Upper lobe of right lung (tissue), 1 donor: ENCODE data around the gene FRY. TPM values are rescaled to one million over a fixed set of nuclear protein-coding genes. Genes with fewer than 3 reads are reported as not detected.

ENCODE experiments used
- ATAC-seq: fragments of 200-7000 bp; cut with Tn5 transposase; one replicate; pipeline ENCODE4 v1.9.1; 2020; ENCODE audit warnings: mild to moderate bottlenecking, moderate library complexity
- DNase-seq: peaks from one replicate; pipeline ENCODE4 v3.0.0-alpha.2; 2020
- H3K27ac ChIP-seq: fragments of 200-600 bp; one replicate; pipeline ENCODE4 v1.8.0; 2022
- H3K27me3 ChIP-seq: fragments of 200-600 bp; one replicate; pipeline ENCODE4 v1.8.0; 2022; ENCODE audit warnings: mild to moderate bottlenecking
- H3K36me3 ChIP-seq: fragments of 200-600 bp; one replicate; pipeline ENCODE4 v1.8.0; 2022
- H3K4me1 ChIP-seq: fragments of 200-600 bp; one replicate; pipeline ENCODE4 v1.8.0; 2022
- H3K4me3 ChIP-seq: fragments of 200-600 bp; one replicate; pipeline ENCODE4 v1.8.0; 2022; ENCODE audit warnings: mild to moderate bottlenecking
- H3K9me3 ChIP-seq: fragments of 200-600 bp; one replicate; pipeline ENCODE4 v1.8.0; 2022
- CTCF ChIP-seq: fragments of 200-600 bp; IDR thresholded peaks from one replicate; pipeline ENCODE4 v1.8.0; 2022; ENCODE audit warnings: antibody characterized with exemption
- intact Hi-C: fragments of 100-400 bp; cut with DNase I; formaldehyde crosslinking; loops from one replicate; pipeline ENCODE4 v1.11.0; 2022
- total RNA-seq: library from RNA; stranded (reverse); fragmentation: NEBNext Ultra II Directional; extraction: Animal tissue kit (Norgen Biotek cat#: 25700); gene quantifications from one replicate; pipeline ENCODE4 v1.2.1, GENCODE V29; 2021
- donor health status: DM: no; HTN: yes; CAD: no; lungs with severe emphysema.

The FRY gene
- total RNA-seq, 1 donor from 2014 or later, result 76.6 TPM

GRCh38 chr13:32199168-32199567, 167.6 kb downstream of the FRY start:
- Histone ChIP-seq H3K36me3 (no peaks in the 10 kb centered on the region), H3K27ac (no peak overlapping the region), H3K9me3 (no peaks in the 10 kb centered on the region), H3K27me3 (no peaks in the 10 kb centered on the region), H3K4me3 (no peak overlapping the region), H3K4me1 (no peaks in the 10 kb centered on the region)
- no peak for ATAC-seq
- intact Hi-C loops, result no loop called here
- DNase-seq, result no peak
- no peak for TF ChIP-seq CTCF

DNA sequence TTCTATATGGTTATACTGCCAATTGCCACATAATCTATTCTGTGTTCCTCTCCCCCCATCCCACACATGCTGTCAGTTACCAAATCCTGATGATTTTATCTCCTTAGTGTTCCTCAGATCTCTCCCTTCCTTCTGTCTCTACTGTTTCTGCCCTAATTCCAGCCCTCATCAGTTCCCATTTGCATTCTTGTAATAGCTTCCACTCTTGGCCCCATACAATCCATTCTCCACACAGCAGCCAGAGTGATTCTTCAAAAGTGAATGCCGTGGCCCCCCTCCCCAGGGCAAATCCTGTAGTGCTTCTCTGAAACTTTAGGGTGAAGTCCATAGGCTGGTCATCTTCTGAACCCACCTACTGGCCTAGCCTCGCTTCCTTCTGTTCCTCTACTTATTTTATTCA, 169.2 kb downstream of the FRY start:
- H3K4me3 ChIP-seq, result no peak overlapping the region
- no peaks in the 10 kb centered on the region for H3K9me3 ChIP-seq
- DNase-seq, result no peak
- no peaks in the 10 kb centered on the region for H3K36me3 ChIP-seq
- TF ChIP-seq CTCF, result no peak
- ATAC-seq, result no peak
- peaks cover under 1% of the 10 kb centered on the region for H3K4me1 ChIP-seq
- H3K27ac ChIP-seq, result no peak overlapping the region
- H3K27me3 ChIP-seq, result no peaks in the 10 kb centered on the region
- intact Hi-C loops, result no loop called here

- no peak overlapping the region for H3K27ac ChIP-seq
- no peak overlapping the region for H3K4me3 ChIP-seq
- H3K27me3 ChIP-seq, result no peaks in the 10 kb centered on the region
- peaks cover 7% of the 10 kb centered on the region for H3K4me1 ChIP-seq
- H3K36me3 ChIP-seq, result no peaks in the 10 kb centered on the region
- no peak for ATAC-seq
- no peak for DNase-seq
- TF ChIP-seq CTCF, result no peak
- intact Hi-C loops, result no loop called here
- H3K9me3 ChIP-seq, result no peaks in the 10 kb centered on the region
Measured at GRCh38 chr13:32201809-32202208, 170.2 kb downstream of the FRY start.

DNA sequence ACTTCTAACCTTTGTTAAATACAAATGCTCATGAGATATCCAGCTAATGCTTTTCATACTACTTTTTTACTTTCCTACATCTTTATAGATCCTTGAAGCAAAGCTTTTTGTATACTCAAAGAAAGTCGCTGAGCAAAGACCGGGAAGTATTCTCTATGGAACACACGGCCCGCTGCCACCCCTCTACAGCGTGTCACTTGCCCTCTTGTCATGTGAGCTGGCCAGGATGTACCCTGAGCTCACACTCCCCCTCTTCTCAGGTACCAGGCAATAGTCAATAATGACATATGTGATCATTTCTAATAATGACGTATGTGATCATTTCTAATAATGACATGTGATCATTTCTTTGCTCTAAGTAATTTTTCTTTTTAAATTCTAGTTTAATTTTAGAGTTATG, 170.7 kb downstream of the FRY start:
- no peaks in the 10 kb centered on the region for H3K27me3 ChIP-seq
- H3K4me1 ChIP-seq, result peaks cover 7% of the 10 kb centered on the region
- DNase-seq (no peak), ATAC-seq (no peak)
- no peaks in the 10 kb centered on the region for H3K9me3 ChIP-seq
- H3K4me3 ChIP-seq, result no peak overlapping the region
- TF ChIP-seq CTCF, result no peak
- H3K36me3 ChIP-seq, result no peaks in the 10 kb centered on the region
- no peak overlapping the region for H3K27ac ChIP-seq
- intact Hi-C loops, result no loop called here

DNA sequence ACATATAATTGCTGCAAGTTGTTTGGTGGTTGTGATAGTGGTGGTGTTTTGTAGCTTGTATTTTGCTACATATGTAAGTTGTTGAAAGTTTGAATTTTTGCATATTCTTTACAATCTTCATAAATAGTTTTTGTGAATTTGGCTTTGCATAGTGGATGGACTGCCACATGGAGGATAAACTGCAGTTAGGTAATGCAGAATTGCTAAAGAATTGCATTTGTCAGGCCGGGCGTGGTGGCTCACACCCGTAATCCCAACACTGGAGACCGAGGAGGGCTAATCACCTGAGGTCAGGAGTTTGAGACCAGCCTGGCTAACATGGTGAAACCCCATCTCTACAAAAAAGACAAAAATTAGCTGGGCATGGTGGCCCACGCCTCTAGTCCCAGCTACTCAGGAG, 171.6 kb downstream of the FRY start:
- TF ChIP-seq CTCF, result no peak
- no peak for DNase-seq
- Histone ChIP-seq H3K4me3 (no peak overlapping the region), H3K4me1 (peaks cover 7% of the 10 kb centered on the region), H3K27me3 (no peaks in the 10 kb centered on the region), H3K9me3 (no peaks in the 10 kb centered on the region), H3K36me3 (no peaks in the 10 kb centered on the region), H3K27ac (no peak overlapping the region)
- intact Hi-C loops, result no loop called here
- ATAC-seq, result no peak

DNA sequence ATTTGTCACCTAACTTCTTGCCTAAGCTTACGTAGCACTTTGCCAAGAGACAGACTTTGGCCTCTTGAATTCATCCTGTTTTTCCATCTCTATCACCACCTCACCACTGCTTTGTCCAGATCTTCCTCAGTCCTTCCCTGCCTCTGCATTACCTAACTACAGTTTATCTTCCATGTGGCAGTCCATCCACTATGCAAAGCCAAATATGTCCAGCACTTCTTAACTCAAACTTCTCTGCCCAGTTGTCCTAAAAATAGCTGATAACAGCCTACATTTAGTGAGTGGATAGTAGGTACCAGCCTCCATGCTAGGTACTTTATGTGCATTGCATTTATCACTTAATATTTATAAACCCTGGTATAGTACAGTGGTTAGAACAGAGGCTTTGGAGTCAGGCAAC, 172.2 kb downstream of the FRY start:
- Histone ChIP-seq H3K4me3 (no peak overlapping the region), H3K27ac (no peak overlapping the region), H3K4me1 (peaks cover 7% of the 10 kb centered on the region), H3K9me3 (no peaks in the 10 kb centered on the region), H3K27me3 (no peaks in the 10 kb centered on the region), H3K36me3 (peaks cover under 1% of the 10 kb centered on the region)
- DNase-seq (no peak), ATAC-seq (no peak)
- TF ChIP-seq CTCF, result no peak
- intact Hi-C loops, result no loop called here
